K562 (cell line): ENCODE results near the gene CD300A. TPM values are rescaled to one million over a fixed set of nuclear protein-coding genes. Genes with fewer than 3 reads are reported as not detected.

ENCODE experiments used
- CCNT2 ChIP-seq: IDR thresholded peaks from 2 replicates; pipeline ENCODE4 v1.6.1; 2011; ENCODE audit warnings: borderline replicate concordance, low read depth, mild to moderate bottlenecking, moderate library complexity, mixed read lengths, low read length; ENCODE audit not compliant: insufficient read length; ENCODE audit errors: extremely low read depth
- CSDE1 ChIP-seq, 2 experiments: fragments of 450-650 bp; IDR thresholded peaks; 2 replicates each; pipeline ENCODE4 v1.6.1; 2016; ENCODE audit warnings: mild to moderate bottlenecking in 1 of 2
- CTBP1 ChIP-seq: fragments of 450-650 bp; IDR thresholded peaks from 2 replicates; pipeline ENCODE4 v1.6.1; 2016; ENCODE audit warnings: borderline replicate concordance
- ELF4 ChIP-seq: fragments of 450-650 bp; formaldehyde crosslinking; IDR thresholded peaks from 2 replicates; pipeline ENCODE4 v1.4.0; 2022; ENCODE audit warnings: missing genetic modification characterization
- EP300 ChIP-seq: IDR thresholded peaks from 2 replicates; pipeline ENCODE4 v1.6.1; 2012; ENCODE audit warnings: low read length, improper control_type of control experiment
- MAZ ChIP-seq, 2 experiments: fragments of 450-650 bp in 1 of 2; sonication (generic) in 1 of 2; formaldehyde crosslinking; IDR thresholded peaks in 1 of 2; conservative IDR thresholded peaks in 1 of 2; 2 replicates each; pipeline versions ENCODE4 v1.4.0 to v1.5.0; 2020; ENCODE audit warnings: mild to moderate bottlenecking in 1 of 2, missing genetic modification reagents in 1 of 2
- MTA1 ChIP-seq: fragments of 450-650 bp; IDR thresholded peaks from 2 replicates; pipeline ENCODE4 v1.6.1; 2017; ENCODE audit warnings: borderline replicate concordance
- RHOXF2B ChIP-seq: fragments of 250-450 bp; sonication (Bioruptor Pico); conservative IDR thresholded peaks from 2 replicates; pipeline ENCODE4 v1.5.1; 2021
- ZFX ChIP-seq: sonication (generic); formaldehyde crosslinking; IDR thresholded peaks from 2 replicates; pipeline ENCODE4 v1.8.0; 2022; ENCODE audit warnings: mild to moderate bottlenecking, missing genetic modification reagents, moderate library complexity
- ZNF644 ChIP-seq: fragments of 200-800 bp; sonication (Bioruptor generic); IDR thresholded peaks from 2 replicates; pipeline ENCODE4 v1.6.1; 2016; ENCODE audit warnings: low read depth, missing genetic modification characterization, missing compliant biosample characterization
- ZNF780A ChIP-seq: fragments of 250-450 bp; sonication (Bioruptor Pico); IDR thresholded peaks from 2 replicates; pipeline ENCODE4 v1.5.0; 2021; ENCODE audit warnings: mild to moderate bottlenecking
- polyA plus RNA-seq, 8 experiments: library from polyadenylated mRNA; depleted of rRNA in 4 of 8; stranded (reverse) in 5 of 8; unstranded in 3 of 8; fragments of >200 nt; fragmentation: Nextera tagmentation in 2 of 8; fragmentation: Illumina TruSeq in 1 of 8; extraction: Ambion mirVana in 2 of 8; extraction: Trizol in 1 of 8; gene quantifications; 2 replicates each; pipeline versions ENCODE4 v1.2.1 to v1.2.3, GENCODE V29; 2011 to 2014; ENCODE audit warnings: inconsistent platforms in 1 of 8, missing spikeins in 1 of 8
- total RNA-seq, 7 experiments: library from RNA; depleted of rRNA in 6 of 7; stranded (reverse); fragments of >200 nt in 6 of 7; fragmentation: Illumina TruSeq in 2 of 7; extraction: Trizol in 2 of 7; gene quantifications; 2 replicates each; pipeline versions ENCODE4 v1.2.1 to v1.2.3, GENCODE V29; 2011 to 2021; ENCODE audit warnings: low replicate concordance in 1 of 7
- TF ChIP-seq, protein P1 (sequence below): sonication (generic); formaldehyde crosslinking; IDR thresholded peaks from 2 replicates; pipeline ENCODE4 v1.9.0; 2022; ENCODE audit warnings: mild to moderate bottlenecking, missing genetic modification reagents
- TF ChIP-seq, protein P2 (sequence below): fragments of 450-650 bp; IDR thresholded peaks from 2 replicates; pipeline ENCODE4 v1.7.0; 2016; ENCODE audit warnings: borderline replicate concordance
- TF ChIP-seq, protein P3 (sequence below): fragments of 450-650 bp; formaldehyde crosslinking; IDR thresholded peaks from 2 replicates; pipeline ENCODE4 v1.4.0; 2020; ENCODE audit warnings: mild to moderate bottlenecking, moderate library complexity
- TF ChIP-seq, protein P4 (sequence below): fragments of 450-650 bp; IDR thresholded peaks from 2 replicates; pipeline ENCODE4 v1.6.1; 2016; ENCODE audit warnings: mild to moderate bottlenecking
- TF ChIP-seq, protein P5 (sequence below): fragments of 250-450 bp; sonication (Bioruptor Pico); IDR thresholded peaks from 2 replicates; pipeline ENCODE4 v1.8.0; 2021; ENCODE audit warnings: moderate library complexity, mild to moderate bottlenecking, inconsistent platforms
- TF ChIP-seq, protein P6 (sequence below): sonication (generic); formaldehyde crosslinking; IDR thresholded peaks from 2 replicates; pipeline ENCODE4 v1.8.0; 2022; ENCODE audit warnings: missing genetic modification reagents, mild to moderate bottlenecking, moderate library complexity, borderline replicate concordance
- TF ChIP-seq, protein P7 (sequence below): sonication (generic); formaldehyde crosslinking; IDR thresholded peaks from 2 replicates; pipeline ENCODE4 v1.8.1; 2022; ENCODE audit warnings: missing genetic modification reagents

The CD300A gene
- total and polyA plus RNA-seq, 9 of the 15 experiments (the other 6 are each of a cell fraction or from before 2014, with no cell fraction given): 0.21 to 1.7 (median 0.41) TPM; not detected in 1

DNA sequence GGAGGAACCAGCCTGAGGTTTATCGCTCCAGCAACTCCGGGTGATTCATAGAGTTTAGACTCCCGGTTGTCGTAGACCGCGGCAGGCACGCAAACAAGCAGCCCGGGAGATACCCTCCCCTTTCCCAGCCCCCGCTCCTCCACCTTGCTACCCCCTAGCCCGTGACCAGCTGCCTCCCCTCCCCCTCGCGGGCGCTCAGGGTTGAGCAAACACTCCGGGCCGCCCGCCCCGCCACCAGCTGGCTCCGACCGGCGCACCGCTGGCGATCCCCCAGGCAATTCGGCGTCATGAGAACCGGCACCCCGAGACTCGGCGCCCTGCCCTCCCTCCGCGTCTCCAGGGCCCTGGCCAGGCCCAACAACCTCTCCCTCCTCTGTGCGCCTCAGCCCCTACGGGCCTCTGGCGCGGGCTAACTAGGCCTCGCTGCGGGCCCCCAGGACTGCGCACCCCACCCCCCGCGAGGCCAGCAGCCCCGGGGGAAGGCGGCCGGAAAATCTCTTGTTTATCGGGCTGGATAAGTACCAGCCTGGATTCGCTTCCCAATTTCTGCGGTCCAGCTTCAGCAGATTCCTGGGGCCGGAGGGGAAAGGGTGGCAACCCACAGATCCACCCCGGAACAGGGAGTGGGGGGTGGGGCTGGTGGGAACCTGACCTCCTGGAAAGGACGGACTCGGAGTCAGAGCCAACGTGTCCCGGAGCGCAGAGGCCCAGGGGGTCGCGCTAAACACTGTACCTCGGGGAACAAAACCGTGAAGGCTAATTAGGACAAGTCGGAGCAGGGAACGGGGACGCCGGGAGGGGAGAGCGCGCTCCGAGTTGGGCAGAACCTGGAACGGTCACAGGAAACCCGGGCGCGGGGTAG is 35.5 kb upstream of the CD300A start (continued):
- TF ChIP-seq, protein P1, sequence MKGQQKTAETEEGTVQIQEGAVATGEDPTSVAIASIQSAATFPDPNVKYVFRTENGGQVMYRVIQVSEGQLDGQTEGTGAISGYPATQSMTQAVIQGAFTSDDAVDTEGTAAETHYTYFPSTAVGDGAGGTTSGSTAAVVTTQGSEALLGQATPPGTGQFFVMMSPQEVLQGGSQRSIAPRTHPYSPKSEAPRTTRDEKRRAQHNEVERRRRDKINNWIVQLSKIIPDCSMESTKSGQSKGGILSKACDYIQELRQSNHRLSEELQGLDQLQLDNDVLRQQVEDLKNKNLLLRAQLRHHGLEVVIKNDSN: peak; percentile 20; the same call in 1 of the 2 replicates
- TF ChIP-seq, protein P2, sequence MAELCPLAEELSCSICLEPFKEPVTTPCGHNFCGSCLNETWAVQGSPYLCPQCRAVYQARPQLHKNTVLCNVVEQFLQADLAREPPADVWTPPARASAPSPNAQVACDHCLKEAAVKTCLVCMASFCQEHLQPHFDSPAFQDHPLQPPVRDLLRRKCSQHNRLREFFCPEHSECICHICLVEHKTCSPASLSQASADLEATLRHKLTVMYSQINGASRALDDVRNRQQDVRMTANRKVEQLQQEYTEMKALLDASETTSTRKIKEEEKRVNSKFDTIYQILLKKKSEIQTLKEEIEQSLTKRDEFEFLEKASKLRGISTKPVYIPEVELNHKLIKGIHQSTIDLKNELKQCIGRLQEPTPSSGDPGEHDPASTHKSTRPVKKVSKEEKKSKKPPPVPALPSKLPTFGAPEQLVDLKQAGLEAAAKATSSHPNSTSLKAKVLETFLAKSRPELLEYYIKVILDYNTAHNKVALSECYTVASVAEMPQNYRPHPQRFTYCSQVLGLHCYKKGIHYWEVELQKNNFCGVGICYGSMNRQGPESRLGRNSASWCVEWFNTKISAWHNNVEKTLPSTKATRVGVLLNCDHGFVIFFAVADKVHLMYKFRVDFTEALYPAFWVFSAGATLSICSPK: no peak
- TF ChIP-seq EP300 (no peak), ZFX (CRISPR knock-in tag) (peak; percentile 96), ZNF780A (no peak), MAZ (CRISPR knock-in tag; conservative IDR thresholded peaks at IDR 0.05 in 1 of 2, IDR thresholded peaks at IDR 0.05 in 1 of 2) (peak; percentile 32 to 89; a peak in 3 of 4 replicates), CSDE1 (IDR thresholded peaks at IDR 0.05) (no peak), MTA1 (no peak), CTBP1 (peak; percentile 10; the same call in 1 of the 2 replicates), ELF4 (CRISPR knock-in tag) (no peak), CCNT2 (peak; percentile 39), ZNF644 (tag) (no peak), RHOXF2B (CRISPR knock-in tag) (no peak)
- TF ChIP-seq, protein P3, sequence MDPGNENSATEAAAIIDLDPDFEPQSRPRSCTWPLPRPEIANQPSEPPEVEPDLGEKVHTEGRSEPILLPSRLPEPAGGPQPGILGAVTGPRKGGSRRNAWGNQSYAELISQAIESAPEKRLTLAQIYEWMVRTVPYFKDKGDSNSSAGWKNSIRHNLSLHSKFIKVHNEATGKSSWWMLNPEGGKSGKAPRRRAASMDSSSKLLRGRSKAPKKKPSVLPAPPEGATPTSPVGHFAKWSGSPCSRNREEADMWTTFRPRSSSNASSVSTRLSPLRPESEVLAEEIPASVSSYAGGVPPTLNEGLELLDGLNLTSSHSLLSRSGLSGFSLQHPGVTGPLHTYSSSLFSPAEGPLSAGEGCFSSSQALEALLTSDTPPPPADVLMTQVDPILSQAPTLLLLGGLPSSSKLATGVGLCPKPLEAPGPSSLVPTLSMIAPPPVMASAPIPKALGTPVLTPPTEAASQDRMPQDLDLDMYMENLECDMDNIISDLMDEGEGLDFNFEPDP (CRISPR knock-in tag): no peak
- TF ChIP-seq, protein P4, sequence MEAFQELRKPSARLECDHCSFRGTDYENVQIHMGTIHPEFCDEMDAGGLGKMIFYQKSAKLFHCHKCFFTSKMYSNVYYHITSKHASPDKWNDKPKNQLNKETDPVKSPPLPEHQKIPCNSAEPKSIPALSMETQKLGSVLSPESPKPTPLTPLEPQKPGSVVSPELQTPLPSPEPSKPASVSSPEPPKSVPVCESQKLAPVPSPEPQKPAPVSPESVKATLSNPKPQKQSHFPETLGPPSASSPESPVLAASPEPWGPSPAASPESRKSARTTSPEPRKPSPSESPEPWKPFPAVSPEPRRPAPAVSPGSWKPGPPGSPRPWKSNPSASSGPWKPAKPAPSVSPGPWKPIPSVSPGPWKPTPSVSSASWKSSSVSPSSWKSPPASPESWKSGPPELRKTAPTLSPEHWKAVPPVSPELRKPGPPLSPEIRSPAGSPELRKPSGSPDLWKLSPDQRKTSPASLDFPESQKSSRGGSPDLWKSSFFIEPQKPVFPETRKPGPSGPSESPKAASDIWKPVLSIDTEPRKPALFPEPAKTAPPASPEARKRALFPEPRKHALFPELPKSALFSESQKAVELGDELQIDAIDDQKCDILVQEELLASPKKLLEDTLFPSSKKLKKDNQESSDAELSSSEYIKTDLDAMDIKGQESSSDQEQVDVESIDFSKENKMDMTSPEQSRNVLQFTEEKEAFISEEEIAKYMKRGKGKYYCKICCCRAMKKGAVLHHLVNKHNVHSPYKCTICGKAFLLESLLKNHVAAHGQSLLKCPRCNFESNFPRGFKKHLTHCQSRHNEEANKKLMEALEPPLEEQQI: no peak
- TF ChIP-seq, protein P5, sequence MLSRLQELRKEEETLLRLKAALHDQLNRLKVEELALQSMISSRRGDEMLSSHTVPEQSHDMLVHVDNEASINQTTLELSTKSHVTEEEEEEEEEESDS: no peak
- TF ChIP-seq, protein P6, sequence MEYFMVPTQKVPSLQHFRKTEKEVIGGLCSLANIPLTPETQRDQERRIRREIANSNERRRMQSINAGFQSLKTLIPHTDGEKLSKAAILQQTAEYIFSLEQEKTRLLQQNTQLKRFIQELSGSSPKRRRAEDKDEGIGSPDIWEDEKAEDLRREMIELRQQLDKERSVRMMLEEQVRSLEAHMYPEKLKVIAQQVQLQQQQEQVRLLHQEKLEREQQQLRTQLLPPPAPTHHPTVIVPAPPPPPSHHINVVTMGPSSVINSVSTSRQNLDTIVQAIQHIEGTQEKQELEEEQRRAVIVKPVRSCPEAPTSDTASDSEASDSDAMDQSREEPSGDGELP (CRISPR knock-in tag): peak; percentile 97
- TF ChIP-seq, protein P7, sequence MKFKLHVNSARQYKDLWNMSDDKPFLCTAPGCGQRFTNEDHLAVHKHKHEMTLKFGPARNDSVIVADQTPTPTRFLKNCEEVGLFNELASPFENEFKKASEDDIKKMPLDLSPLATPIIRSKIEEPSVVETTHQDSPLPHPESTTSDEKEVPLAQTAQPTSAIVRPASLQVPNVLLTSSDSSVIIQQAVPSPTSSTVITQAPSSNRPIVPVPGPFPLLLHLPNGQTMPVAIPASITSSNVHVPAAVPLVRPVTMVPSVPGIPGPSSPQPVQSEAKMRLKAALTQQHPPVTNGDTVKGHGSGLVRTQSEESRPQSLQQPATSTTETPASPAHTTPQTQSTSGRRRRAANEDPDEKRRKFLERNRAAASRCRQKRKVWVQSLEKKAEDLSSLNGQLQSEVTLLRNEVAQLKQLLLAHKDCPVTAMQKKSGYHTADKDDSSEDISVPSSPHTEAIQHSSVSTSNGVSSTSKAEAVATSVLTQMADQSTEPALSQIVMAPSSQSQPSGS (CRISPR knock-in tag): no peak
